Caco-2 (cell line): Measurements from ENCODE around the gene ACSL5. TPM values are rescaled to one million over a fixed set of nuclear protein-coding genes. Genes with fewer than 3 reads are reported as not detected.
"Not testable (repeated sequence)": the region's sequence is repeated elsewhere in the genome, so short reads cannot be mapped to it uniquely, and the experiment has no call there.

Experiments used
- BruUV-seq: library from RNA; stranded (reverse); fragments of 400-500 nt; replicated peaks from 2 replicates; lab custom pipeline; 2021; lab: Mats Ljungman, UMichigan
- CTCF ChIA-PET: fragments of 300-600 bp; sonication (Branson Sonifier 250); formaldehyde crosslinking; loops from one replicate; lab custom pipeline; 2022; ENCODE audit warnings: antibody characterized with exemption; lab: Charles Lee
- POLR2A ChIA-PET: fragments of 300-600 bp; sonication (Branson Sonifier 250); formaldehyde crosslinking; loops from one replicate; lab custom pipeline; 2022; ENCODE audit warnings: antibody characterized with exemption; lab: Charles Lee
- DNase-seq, 2 experiments: peaks; one replicate each; pipeline versions ENCODE4 v3.0.0 to v3.0.0-alpha.2; 2020 to 2022
- H3K27me3 ChIP-seq: replicated peaks from 2 replicates; pipeline ENCODE4 v1.6.0; 2011; ENCODE audit warnings: low read length; ENCODE audit not compliant: control insufficient read depth, insufficient read depth
- H3K36me3 ChIP-seq: 2 replicates; pipeline ENCODE4 v1.5.1; 2011; ENCODE audit warnings: low read length; ENCODE audit not compliant: control insufficient read depth, insufficient read depth
- H3K4me1 ChIP-seq: fragments of 250-450 bp; sonication (Bioruptor Pico); 2 replicates; pipeline ENCODE4 v1.5.1; 2020; ENCODE audit warnings: mild to moderate bottlenecking
- H3K4me3 ChIP-seq: 2 replicates; pipeline ENCODE4 v1.5.1; 2011; ENCODE audit warnings: low read depth, mild to moderate bottlenecking, control low read depth, low read length
- H3K9me3 ChIP-seq: fragments of 250-450 bp; sonication (Bioruptor Pico); 2 replicates; pipeline ENCODE4 v1.5.1; 2020; ENCODE audit warnings: mild to moderate bottlenecking, moderate library complexity
- H3K27ac Mint-ChIP-seq: one replicate; pipeline ENCODE4 v1.8.0; 2022; ENCODE audit warnings: mixed read lengths; ENCODE audit not compliant: unreplicated experiment
- H3K27me3 Mint-ChIP-seq: one replicate; pipeline ENCODE4 v1.8.0; 2022; ENCODE audit warnings: mixed read lengths; ENCODE audit not compliant: insufficient read depth, unreplicated experiment
- H3K36me3 Mint-ChIP-seq: one replicate; pipeline ENCODE4 v1.8.0; 2022; ENCODE audit warnings: mild to moderate bottlenecking, mixed read lengths; ENCODE audit not compliant: insufficient read depth, unreplicated experiment
- H3K4me1 Mint-ChIP-seq: one replicate; pipeline ENCODE4 v1.8.0; 2022; ENCODE audit warnings: low read depth, mixed read lengths; ENCODE audit not compliant: unreplicated experiment
- H3K4me3 Mint-ChIP-seq: one replicate; pipeline ENCODE4 v1.8.0; 2022; ENCODE audit warnings: mild to moderate bottlenecking, moderate library complexity, mixed read lengths; ENCODE audit not compliant: unreplicated experiment
- H3K9me3 Mint-ChIP-seq: one replicate; pipeline ENCODE4 v1.8.0; 2022; ENCODE audit warnings: mixed read lengths; ENCODE audit not compliant: unreplicated experiment
- intact Hi-C: fragments of 100-400 bp; cut with micrococcal nuclease; formaldehyde crosslinking; loops from one replicate; pipeline ENCODE4 v1.10.0; 2022; ENCODE audit not compliant: unreplicated experiment
- total RNA-seq: library from RNA; stranded (reverse); gene quantifications from 2 replicates; pipeline ENCODE4 v1.2.3, GENCODE V29; 2022
- TF ChIP-seq, protein P1 (sequence below), 2 experiments: fragments of 200-600 bp in 1 of 2; IDR thresholded peaks; 1 replicate in 1 of 2; 2 replicates in 1 of 2; pipeline versions ENCODE4 v1.5.1 to v1.8.0; 2011 to 2022; ENCODE audit warnings: antibody characterized with exemption in 1 of 2, control low read depth in 1 of 2, inconsistent platforms in 1 of 2, low read depth in 1 of 2, low read length in 1 of 2, mild to moderate bottlenecking in 1 of 2, moderate library complexity in 1 of 2; ENCODE audit not compliant: insufficient read depth in 1 of 2, severe bottlenecking in 1 of 2, unreplicated experiment in 1 of 2

The ACSL5 gene
- total RNA-seq, 1 experiment from 2014 or later, result 46.6 TPM

DNA sequence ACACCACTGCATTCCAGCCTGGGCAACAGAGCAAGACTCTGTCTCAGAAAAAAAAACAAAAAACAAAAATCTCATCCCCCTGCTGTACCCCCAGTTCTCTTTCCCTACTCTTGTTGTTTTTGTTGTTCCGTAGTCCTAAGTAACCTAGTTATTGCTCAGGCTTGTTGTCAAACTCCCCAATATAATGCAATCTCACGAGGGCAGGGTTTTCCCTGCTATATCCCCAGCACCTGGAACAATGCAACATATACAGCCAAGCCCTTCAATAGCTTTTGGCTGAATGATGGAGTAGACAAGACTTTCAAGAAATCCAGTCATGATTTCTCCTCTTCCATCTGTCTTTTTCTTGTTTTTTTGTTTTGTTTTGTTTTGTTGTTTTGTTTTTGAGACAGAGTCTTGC, 10.2 kb downstream of the ACSL5 start:
- peaks cover 61% of the 10 kb centered on the region for H3K4me1 Mint-ChIP-seq
- Histone ChIP-seq H3K4me1 (peaks cover 88% of the 10 kb centered on the region), H3K9me3 (no peaks in the 10 kb centered on the region), H3K36me3 (no peaks in the 10 kb centered on the region), H3K4me3 (no peak overlapping the region), H3K27me3 (no peaks in the 10 kb centered on the region)
- H3K27me3 Mint-ChIP-seq, result no peaks in the 10 kb centered on the region
- ChIA-PET CTCF (interaction anchor here (0.6 to 2.2 kb wide), 2 partner anchors 10 to 246 kb away, joined by 3 to 5 read pairs; no protein-coding TSS in a partner anchor), POLR2A (no interaction called here)
- no TSS peak for BruUV-seq
- intact Hi-C loops, result no loop called here
- H3K9me3 Mint-ChIP-seq, result peaks cover 8% of the 10 kb centered on the region
- DNase-seq, result no peak
- H3K4me3 Mint-ChIP-seq, result peak overlapping the region; percentile 41
- TF ChIP-seq, protein P1, sequence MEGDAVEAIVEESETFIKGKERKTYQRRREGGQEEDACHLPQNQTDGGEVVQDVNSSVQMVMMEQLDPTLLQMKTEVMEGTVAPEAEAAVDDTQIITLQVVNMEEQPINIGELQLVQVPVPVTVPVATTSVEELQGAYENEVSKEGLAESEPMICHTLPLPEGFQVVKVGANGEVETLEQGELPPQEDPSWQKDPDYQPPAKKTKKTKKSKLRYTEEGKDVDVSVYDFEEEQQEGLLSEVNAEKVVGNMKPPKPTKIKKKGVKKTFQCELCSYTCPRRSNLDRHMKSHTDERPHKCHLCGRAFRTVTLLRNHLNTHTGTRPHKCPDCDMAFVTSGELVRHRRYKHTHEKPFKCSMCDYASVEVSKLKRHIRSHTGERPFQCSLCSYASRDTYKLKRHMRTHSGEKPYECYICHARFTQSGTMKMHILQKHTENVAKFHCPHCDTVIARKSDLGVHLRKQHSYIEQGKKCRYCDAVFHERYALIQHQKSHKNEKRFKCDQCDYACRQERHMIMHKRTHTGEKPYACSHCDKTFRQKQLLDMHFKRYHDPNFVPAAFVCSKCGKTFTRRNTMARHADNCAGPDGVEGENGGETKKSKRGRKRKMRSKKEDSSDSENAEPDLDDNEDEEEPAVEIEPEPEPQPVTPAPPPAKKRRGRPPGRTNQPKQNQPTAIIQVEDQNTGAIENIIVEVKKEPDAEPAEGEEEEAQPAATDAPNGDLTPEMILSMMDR (IDR thresholded peaks at IDR 0.05; ENCODE audit: insufficient read depth in 1 of 2, low read depth in 1 of 2, low read length in 1 of 2, severe bottlenecking in 1 of 2, unreplicated experiment in 1 of 2), result no peak
- H3K36me3 Mint-ChIP-seq, result peaks cover 26% of the 10 kb centered on the region
- peak overlapping the region; percentile 90 for H3K27ac Mint-ChIP-seq

DNA sequence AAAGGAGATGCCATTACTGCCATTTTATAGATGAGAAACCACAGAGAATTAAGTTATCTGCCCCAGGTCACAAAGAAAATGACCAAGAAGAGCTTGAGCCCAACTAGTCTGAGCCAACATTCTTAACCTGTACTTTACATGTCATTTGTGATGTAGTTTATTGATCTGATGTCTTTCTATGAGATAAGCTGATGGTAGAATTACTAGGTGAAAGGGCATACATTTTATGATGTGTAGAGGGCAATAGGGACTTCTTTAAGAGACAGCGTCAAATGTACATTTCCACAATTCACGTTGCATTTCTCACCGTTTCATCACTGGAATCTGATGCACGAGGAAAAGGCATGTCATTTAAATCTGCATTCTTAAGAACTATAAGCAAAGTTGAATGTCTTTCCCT, 11.3 kb downstream of the ACSL5 start:
- ChIA-PET CTCF (interaction anchor here (1.0 kb wide), 1 partner anchor 11 kb away, joined by 3 read pairs; the partner anchor contains the start of gene ACSL5), POLR2A (interaction anchor here (0.6 kb wide), 1 partner anchor 12 kb away, joined by 5 read pairs; the partner anchor contains the start of gene ACSL5)
- no peaks in the 10 kb centered on the region for H3K36me3 ChIP-seq
- Mint-ChIP-seq H3K36me3 (peaks cover 23% of the 10 kb centered on the region), H3K27me3 (no peaks in the 10 kb centered on the region), H3K9me3 (peaks cover 8% of the 10 kb centered on the region), H3K27ac (peak overlapping the region; percentile 90), H3K4me1 (peaks cover 62% of the 10 kb centered on the region), H3K4me3 (no peak overlapping the region)
- TF ChIP-seq, protein P1 (IDR thresholded peaks at IDR 0.05; ENCODE audit: insufficient read depth in 1 of 2, low read depth in 1 of 2, low read length in 1 of 2, severe bottlenecking in 1 of 2, unreplicated experiment in 1 of 2), result no peak
- intact Hi-C loops, result no loop called here
- no peak overlapping the region for H3K4me3 ChIP-seq
- H3K4me1 ChIP-seq, result peaks cover 86% of the 10 kb centered on the region
- no peaks in the 10 kb centered on the region for H3K27me3 ChIP-seq
- no peaks in the 10 kb centered on the region for H3K9me3 ChIP-seq
- no TSS peak for BruUV-seq
- no peak for DNase-seq

DNA sequence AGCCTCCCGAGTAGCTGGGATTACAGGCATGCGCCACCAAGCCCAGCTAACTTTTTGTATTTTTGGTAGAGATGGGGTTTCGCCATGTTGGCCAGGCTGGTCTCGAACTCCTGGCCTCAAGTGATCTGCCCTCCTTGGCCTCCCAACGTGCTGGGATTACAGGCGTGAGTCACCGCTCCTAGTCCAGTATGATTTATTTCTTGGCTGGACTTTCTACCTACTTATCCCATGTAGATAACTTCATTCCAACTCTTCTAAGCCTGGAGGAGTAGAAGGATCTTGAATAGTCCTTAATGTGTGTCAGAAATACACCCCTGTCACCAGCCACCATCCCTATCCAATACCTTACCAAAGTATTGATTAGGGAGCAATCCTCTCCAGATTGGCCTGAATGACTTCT, 14.1 kb downstream of the ACSL5 start:
- H3K27me3 Mint-ChIP-seq, CTCF ChIA-PET, POLR2A ChIA-PET, DNase-seq, H3K27me3 ChIP-seq, H3K9me3 ChIP-seq, H3K36me3 Mint-ChIP-seq, intact Hi-C loops, H3K4me3 Mint-ChIP-seq, H3K36me3 ChIP-seq, H3K4me3 ChIP-seq, H3K9me3 Mint-ChIP-seq, BruUV-seq: not testable (repeated sequence)
- H3K4me1 Mint-ChIP-seq, result peaks cover 60% of the 10 kb centered on the region
- H3K4me1 ChIP-seq, result peaks cover 80% of the 10 kb centered on the region
- peak overlapping the region; percentile 82 for H3K27ac Mint-ChIP-seq
